Upper lobe of left lung (tissue), 6 donors: ENCODE data around the gene GLDN. TPM values are rescaled to one million over a fixed set of nuclear protein-coding genes. Genes with fewer than 3 reads are reported as not detected.

Experiments used
- ATAC-seq, 2 donors: fragments of 200-7000 bp; cut with Tn5 transposase; one replicate each; pipeline ENCODE4 v1.9.1; 2022; ENCODE audit warnings: mild to moderate bottlenecking in 2 of 2, moderate library complexity in 2 of 2; ENCODE audit not compliant: low FRiP score in 2 of 2
- DNase-seq, 2 donors: peaks; one replicate each; pipeline ENCODE4 v3.0.0-alpha.2; 2019 to 2020
- H3K27ac ChIP-seq, 4 donors: fragments of 200-600 bp; sonication (generic); one replicate each; pipeline ENCODE4 v1.5.1; 2016 to 2019
- H3K27me3 ChIP-seq, 4 donors: fragments of 200-600 bp; sonication (generic); one replicate each; pipeline ENCODE4 v1.5.1; 2017 to 2019
- H3K36me3 ChIP-seq, 4 donors: fragments of 200-600 bp; sonication (generic); one replicate each; pipeline ENCODE4 v1.5.1; 2016 to 2019
- H3K4me1 ChIP-seq, 4 donors: fragments of 200-600 bp; sonication (generic); one replicate each; pipeline ENCODE4 v1.5.1; 2018 to 2019
- H3K4me3 ChIP-seq, 4 donors: fragments of 200-600 bp; sonication (generic); one replicate each; pipeline ENCODE4 v1.5.1; 2017 to 2019; ENCODE audit warnings: mild to moderate bottlenecking in 2 of 4, moderate library complexity in 1 of 4
- H3K9me3 ChIP-seq, 4 donors: fragments of 200-600 bp; sonication (generic); one replicate each; pipeline ENCODE4 v1.5.1; 2018 to 2019
- CTCF ChIP-seq, 6 experiments: fragments of 450-650 bp in 4 of 6; fragments of 200-600 bp in 2 of 6; sonication (generic) in 2 of 6; IDR thresholded peaks; one replicate each; pipeline ENCODE4 v1.5.1; 2016 to 2019; ENCODE audit warnings: antibody characterized with exemption in 6 of 6
- EP300 ChIP-seq, 4 donors: sonication (generic); formaldehyde crosslinking; IDR thresholded peaks; one replicate each; pipeline ENCODE4 v1.5.1; 2017; ENCODE audit warnings: antibody characterized with exemption in 4 of 4, control low read depth in 2 of 4
- POLR2A ChIP-seq, 4 donors: fragments of 450-650 bp; IDR thresholded peaks; one replicate each; pipeline ENCODE4 v1.5.1; 2016 to 2017; ENCODE audit warnings: antibody characterized with exemption in 4 of 4, mild to moderate bottlenecking in 2 of 4
- POLR2AphosphoS5 ChIP-seq, 2 donors: sonication (generic); formaldehyde crosslinking; IDR thresholded peaks; one replicate each; pipeline ENCODE4 v1.5.1; 2017; ENCODE audit warnings: antibody characterized with exemption in 2 of 2
- WGBS, 2 donors: methylation state at CpG; one replicate each; pipeline ENCODE4 v1.1.5; 2017 to 2018; 5-methylcytosine and 5-hydroxymethylcytosine counted together
- total RNA-seq, 6 donors: library from RNA; depleted of rRNA in 4 of 6; stranded (reverse); fragments of >200 nt in 4 of 6; gene quantifications; one replicate each; pipeline versions ENCODE4 v1.1.0 to v1.2.1, GENCODE V29; 2016 to 2021
- donor health status: DM: no; HTN: no; CAD: no; lungs with moderate emphysema.
- donor health status: DM: no; HTN: yes; CAD: no; lungs with severe emphysema.

Gene GLDN
- total RNA-seq, 6 donors from 2014 or later, result 21.3 to 84.2 (median 46.5) TPM

GRCh38 chr15:51401051-51401780 is 59.8 kb downstream of the GLDN start:
- TF ChIP-seq POLR2A (IDR thresholded peaks at IDR 0.05) (no peak), CTCF (IDR thresholded peaks at IDR 0.05) (no peak), POLR2AphosphoS5 (IDR thresholded peaks at IDR 0.05) (no peak), EP300 (IDR thresholded peaks at IDR 0.05) (no peak)
- peak in 1 of 2 donors; percentile 40 for DNase-seq
- H3K36me3 ChIP-seq, result no peaks in the 10 kb centered on the region
- H3K27me3 ChIP-seq, result no peaks in the 10 kb centered on the region
- peaks cover 0 to 4% (median 2%) of the 10 kb centered on the region in 4 donors for H3K4me1 ChIP-seq
- WGBS, 2 donors, result 62 to 75% methylated on average over 7 of the region's 7 CpGs
- no peak overlapping the region for H3K4me3 ChIP-seq
- H3K9me3 ChIP-seq, result no peaks in the 10 kb centered on the region
- H3K27ac ChIP-seq, result no peak overlapping the region
- peak in 1 of 2 donors; percentile 47 for ATAC-seq

GRCh38 chr15:51401872-51402517 is 60.5 kb downstream of the GLDN start:
- peak in 1 of 2 donors; percentile 47 for DNase-seq
- TF ChIP-seq EP300 (IDR thresholded peaks at IDR 0.05) (no peak), CTCF (IDR thresholded peaks at IDR 0.05) (peak in 5 of 6 experiments; percentile 8 to 31 (median 28))
- Histone ChIP-seq H3K4me3 (no peak overlapping the region), H3K36me3 (no peaks in the 10 kb centered on the region), H3K9me3 (no peaks in the 10 kb centered on the region), H3K27me3 (no peaks in the 10 kb centered on the region), H3K4me1 (peaks cover 0 to 4% (median 2%) of the 10 kb centered on the region in 4 donors), H3K27ac (no peak overlapping the region)
- peak in 1 of 2 donors; percentile 61 for ATAC-seq
- 59 to 78% methylated on average over 5 to 10 of the region's 12 CpGs for WGBS, 2 donors

- no peak overlapping the region for H3K4me3 ChIP-seq
- H3K27ac ChIP-seq, result no peak overlapping the region
- peak in 1 of 2 donors; percentile 42 for ATAC-seq
- TF ChIP-seq CTCF (IDR thresholded peaks at IDR 0.05) (peak in 2 of 6 experiments; percentile 16 to 34), POLR2A (IDR thresholded peaks at IDR 0.05) (no peak)
- H3K36me3 ChIP-seq, result no peaks in the 10 kb centered on the region
- no peak for DNase-seq
- WGBS, 2 donors, result 73 to 81% methylated on average over 8 of the region's 8 CpGs
- peaks cover 0 to 4% (median 2%) of the 10 kb centered on the region in 4 donors for H3K4me1 ChIP-seq
- H3K9me3 ChIP-seq, result no peaks in the 10 kb centered on the region
- no peaks in the 10 kb centered on the region for H3K27me3 ChIP-seq
Observed at GRCh38 chr15:51403072-51403878, 61.8 kb downstream of the GLDN start.

- Histone ChIP-seq H3K27ac (no peak overlapping the region), H3K9me3 (no peaks in the 10 kb centered on the region), H3K36me3 (no peaks in the 10 kb centered on the region), H3K4me3 (no peak overlapping the region), H3K4me1 (peaks cover 0 to 4% (median 2%) of the 10 kb centered on the region in 4 donors), H3K27me3 (no peaks in the 10 kb centered on the region)
- 83 to 90% methylated on average over 9 of the region's 9 CpGs for WGBS, 2 donors
- DNase-seq, result no peak
- no peak for ATAC-seq
- no peak for TF ChIP-seq POLR2A (IDR thresholded peaks at IDR 0.05)
- TF ChIP-seq CTCF (IDR thresholded peaks at IDR 0.05), result no peak
- TF ChIP-seq POLR2AphosphoS5 (IDR thresholded peaks at IDR 0.05), result no peak
- no peak for TF ChIP-seq EP300 (IDR thresholded peaks at IDR 0.05)
Observed at GRCh38 chr15:51403946-51404695, 62.7 kb downstream of the GLDN start.
